Suprapubic skin (tissue), 4 donors: Measurements from ENCODE around the gene NTN3. TPM values are rescaled to one million over a fixed set of nuclear protein-coding genes. Genes with fewer than 3 reads are reported as not detected.

Experiments used
- DNase-seq, 2 donors: peaks; one replicate each; pipeline ENCODE4 v3.0.0-alpha.2; 2019; ENCODE audit warnings: low spot score in 2 of 2
- H3K27ac ChIP-seq: fragments of 200-600 bp; sonication (generic); one replicate; pipeline ENCODE4 v1.5.1; 2019
- H3K27me3 ChIP-seq: fragments of 200-600 bp; sonication (generic); one replicate; pipeline ENCODE4 v1.5.1; 2019
- H3K36me3 ChIP-seq: fragments of 200-600 bp; sonication (generic); one replicate; pipeline ENCODE4 v1.5.1; 2019
- H3K4me1 ChIP-seq: fragments of 200-600 bp; sonication (generic); one replicate; pipeline ENCODE4 v1.5.1; 2019
- H3K4me3 ChIP-seq: fragments of 200-600 bp; sonication (generic); one replicate; pipeline ENCODE4 v1.5.1; 2019; ENCODE audit warnings: mild to moderate bottlenecking
- H3K9me3 ChIP-seq: fragments of 200-600 bp; sonication (generic); one replicate; pipeline ENCODE4 v1.5.1; 2019
- CTCF ChIP-seq, 2 donors: fragments of 200-600 bp in 1 of 2; fragments of 450-650 bp in 1 of 2; sonication (generic) in 1 of 2; IDR thresholded peaks; one replicate each; pipeline ENCODE4 v1.5.1; 2016 to 2019; ENCODE audit warnings: antibody characterized with exemption in 2 of 2, mild to moderate bottlenecking in 1 of 2, moderate library complexity in 1 of 2
- EP300 ChIP-seq: sonication (generic); formaldehyde crosslinking; IDR thresholded peaks from one replicate; pipeline ENCODE4 v1.6.1; 2017; ENCODE audit warnings: antibody characterized with exemption
- POLR2A ChIP-seq, 2 donors: fragments of 450-650 bp; IDR thresholded peaks; one replicate each; pipeline ENCODE4 v1.6.1; 2017; ENCODE audit warnings: antibody characterized with exemption in 2 of 2, mild to moderate bottlenecking in 2 of 2, moderate library complexity in 2 of 2
- POLR2AphosphoS5 ChIP-seq, 3 donors: sonication (generic); formaldehyde crosslinking; IDR thresholded peaks; one replicate each; pipeline ENCODE4 v1.6.1; 2017; ENCODE audit warnings: antibody characterized with exemption in 3 of 3
- WGBS: methylation state at CpG from one replicate; pipeline ENCODE4 v1.1.5; 2018; 5-methylcytosine and 5-hydroxymethylcytosine counted together
- total RNA-seq, 4 donors: library from RNA; depleted of rRNA; stranded (reverse); fragments of >200 nt; gene quantifications; one replicate each; pipeline ENCODE4 v1.1.0, GENCODE V29; 2016

The NTN3 gene
- total RNA-seq, 4 donors from 2014 or later = not detected

- Histone ChIP-seq H3K4me1 (peaks cover 41% of the 10 kb centered on the region), H3K27ac (no peak overlapping the region)
- DNase-seq = no peak
Observed at GRCh38 chr16:2487517-2487842, 16.4 kb downstream of the NTN3 start.

GRCh38 chr16:2487903-2488531 lies 16.9 kb downstream of the NTN3 start:
- TF ChIP-seq EP300 (no peak), CTCF (IDR thresholded peaks at IDR 0.05) (no peak), POLR2A (IDR thresholded peaks at IDR 0.05) (no peak), POLR2AphosphoS5 (IDR thresholded peaks at IDR 0.05) (no peak)
- Histone ChIP-seq H3K4me3 (no peak overlapping the region), H3K27me3 (no peaks in the 10 kb centered on the region), H3K27ac (no peak overlapping the region), H3K9me3 (no peaks in the 10 kb centered on the region), H3K4me1 (peaks cover 36% of the 10 kb centered on the region), H3K36me3 (no peaks in the 10 kb centered on the region)
- WGBS = 70% methylated on average over 15 of the region's 15 CpGs
- DNase-seq = no peak

More at GRCh38 chr16:2487517-2487842, 16.4 kb downstream of the NTN3 start:
- TF ChIP-seq POLR2AphosphoS5 (IDR thresholded peaks at IDR 0.05) (no peak), EP300 (no peak), CTCF (IDR thresholded peaks at IDR 0.05) (no peak), POLR2A (IDR thresholded peaks at IDR 0.05) (no peak)
- WGBS = 45% methylated on average over 6 of the region's 8 CpGs
- no peaks in the 10 kb centered on the region for H3K9me3 ChIP-seq
- no peaks in the 10 kb centered on the region for H3K36me3 ChIP-seq
- H3K27me3 ChIP-seq = no peaks in the 10 kb centered on the region
- H3K4me3 ChIP-seq = no peak overlapping the region

GRCh38 chr16:2489581-2489980 lies 18.5 kb downstream of the NTN3 start:
- Histone ChIP-seq H3K4me1 (peaks cover 28% of the 10 kb centered on the region), H3K4me3 (no peak overlapping the region), H3K36me3 (no peaks in the 10 kb centered on the region), H3K27me3 (no peaks in the 10 kb centered on the region), H3K27ac (no peak overlapping the region), H3K9me3 (no peaks in the 10 kb centered on the region)
- WGBS = 87% methylated on average over 8 of the region's 16 CpGs
- DNase-seq = no peak
- TF ChIP-seq EP300 (no peak), CTCF (IDR thresholded peaks at IDR 0.05) (no peak), POLR2A (IDR thresholded peaks at IDR 0.05) (no peak), POLR2AphosphoS5 (IDR thresholded peaks at IDR 0.05) (no peak)

GRCh38 chr16:2490190-2491105 lies 19.4 kb downstream of the NTN3 start:
- Histone ChIP-seq H3K27ac (no peak overlapping the region), H3K36me3 (no peaks in the 10 kb centered on the region), H3K4me1 (peaks cover 27% of the 10 kb centered on the region), H3K27me3 (no peaks in the 10 kb centered on the region), H3K9me3 (no peaks in the 10 kb centered on the region), H3K4me3 (no peak overlapping the region)
- DNase-seq = no peak
- TF ChIP-seq EP300 = no peak
- TF ChIP-seq POLR2A (IDR thresholded peaks at IDR 0.05) = no peak
- TF ChIP-seq POLR2AphosphoS5 (IDR thresholded peaks at IDR 0.05) = no peak
- no peak for TF ChIP-seq CTCF (IDR thresholded peaks at IDR 0.05)
- WGBS = 86% methylated on average over 21 of the region's 23 CpGs

- H3K4me3 ChIP-seq = no peak overlapping the region
- H3K36me3 ChIP-seq = peaks cover 7% of the 10 kb centered on the region
- 95% methylated on average over 13 of the region's 13 CpGs for WGBS
- H3K27me3 ChIP-seq = no peaks in the 10 kb centered on the region
- TF ChIP-seq POLR2AphosphoS5 (IDR thresholded peaks at IDR 0.05) (no peak), CTCF (IDR thresholded peaks at IDR 0.05) (no peak), EP300 (no peak), POLR2A (IDR thresholded peaks at IDR 0.05) (no peak)
- no peak for DNase-seq
- peaks cover 27% of the 10 kb centered on the region for H3K4me1 ChIP-seq
- no peaks in the 10 kb centered on the region for H3K9me3 ChIP-seq
- no peak overlapping the region for H3K27ac ChIP-seq
Observed at GRCh38 chr16:2492292-2492691, 21.2 kb downstream of the NTN3 start.
